Renal cortex interstitium (tissue), 11 donors: Measurements from ENCODE around the gene TOP1. TPM values are rescaled to one million over a fixed set of nuclear protein-coding genes. Genes with fewer than 3 reads are reported as not detected.

Experiments used
- DNase-seq, 11 donors: peaks; one replicate each; pipeline ENCODE4 v3.0.0-alpha.2; 2013; ENCODE audit warnings: low read depth in 9 of 11, low spot score in 4 of 11; ENCODE audit errors: extremely low read depth in 1 of 11
- polyA plus RNA-seq, 3 donors: library from polyadenylated mRNA; unstranded; fragments of 120-200 nt; gene quantifications; one replicate each; pipeline ENCODE4 v1.2.1, GENCODE V29; 2013; ENCODE audit not compliant: insufficient read length in 3 of 3

Gene TOP1
- polyA plus RNA-seq, 3 donors: 102 to 124 (median 115) TPM

- DNase-seq: no peak
Observed at GRCh38 chr20:41150664-41151063, 122.0 kb downstream of the TOP1 start.

DNA sequence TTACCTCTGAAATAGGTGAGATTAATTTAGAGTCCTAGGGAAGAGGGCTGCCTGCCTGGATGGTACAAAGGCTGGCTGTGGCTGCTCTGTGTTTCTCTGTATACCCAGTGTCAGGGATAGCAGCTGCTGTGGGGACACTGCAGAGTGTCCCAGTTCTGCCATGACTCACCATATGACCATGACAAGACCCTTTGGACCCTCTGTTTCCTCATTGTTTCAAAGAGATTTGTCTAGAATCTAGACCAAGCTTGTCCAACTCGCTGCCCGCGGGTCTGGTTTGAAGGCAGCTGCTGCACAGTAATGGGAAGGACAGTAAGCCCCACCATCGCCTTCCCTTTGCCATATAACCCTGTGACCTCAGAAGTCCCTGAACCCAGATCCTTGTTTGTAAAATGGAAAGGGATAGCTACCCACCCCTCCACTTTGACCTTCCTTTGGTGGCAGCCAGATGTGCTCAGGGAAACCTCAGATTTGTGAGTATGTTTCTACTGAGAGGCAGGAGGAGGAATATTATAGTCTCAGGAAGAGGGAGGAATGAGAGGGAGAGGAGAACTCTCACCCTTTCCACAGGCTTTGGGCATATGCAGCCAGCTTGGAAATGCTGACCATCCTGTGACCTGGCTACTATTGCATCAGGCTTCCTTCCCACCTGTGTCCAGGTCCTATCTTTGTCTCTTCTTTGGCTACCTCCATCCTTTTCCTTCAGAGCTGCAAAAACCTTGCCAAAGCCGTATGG is 122.7 kb downstream of the TOP1 start:
- DNase-seq: no peak

GRCh38 chr20:41152108-41152757 is 123.6 kb downstream of the TOP1 start:
- DNase-seq: no peak

GRCh38 chr20:41154436-41155176 is 126.0 kb downstream of the TOP1 start:
- no peak for DNase-seq

- DNase-seq: no peak
Observed at GRCh38 chr20:41155261-41155660, 126.6 kb downstream of the TOP1 start.

DNA sequence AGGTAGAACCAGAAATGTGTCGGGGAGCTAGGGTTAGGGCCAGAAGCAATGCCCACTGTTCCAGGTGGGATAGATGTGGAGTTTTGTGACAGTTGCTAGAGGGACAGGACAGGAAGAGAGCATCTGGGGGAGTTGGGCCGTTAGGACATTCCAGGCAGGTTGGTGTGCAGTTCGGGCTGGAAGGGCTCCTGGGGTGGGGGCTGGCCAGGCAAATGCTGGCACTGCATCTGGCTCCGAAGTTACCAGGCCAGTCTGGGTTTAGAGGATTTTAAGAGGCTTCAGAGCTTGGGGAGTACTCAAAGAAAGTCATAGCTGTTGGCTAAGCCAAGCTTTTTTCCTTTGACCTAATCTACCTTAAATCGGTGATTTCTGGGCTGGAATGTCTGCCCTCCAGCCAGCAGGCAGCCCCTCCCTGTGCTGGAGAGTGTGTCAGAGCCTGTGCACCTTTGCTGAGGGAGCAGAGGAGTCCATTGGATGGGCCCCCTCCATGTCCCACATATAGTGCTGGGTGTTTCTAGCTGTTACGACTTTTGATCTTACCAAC is 129.5 kb downstream of the TOP1 start:
- no peak for DNase-seq

DNA sequence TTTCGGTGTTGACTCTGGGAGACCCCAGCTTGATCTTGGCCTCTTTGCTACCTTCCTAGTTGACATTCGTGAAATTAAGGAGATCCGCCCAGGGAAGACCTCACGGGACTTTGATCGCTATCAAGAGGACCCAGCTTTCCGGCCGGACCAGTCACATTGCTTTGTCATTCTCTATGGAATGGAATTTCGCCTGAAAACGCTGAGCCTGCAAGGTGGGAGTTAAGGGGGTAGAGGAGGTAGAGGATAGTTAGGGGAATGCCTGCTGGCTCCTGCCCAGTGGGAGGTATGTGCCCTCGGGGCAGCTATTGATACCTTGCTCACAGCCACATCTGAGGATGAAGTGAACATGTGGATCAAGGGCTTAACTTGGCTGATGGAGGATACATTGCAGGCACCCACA is 130.9 kb downstream of the TOP1 start:
- no peak for DNase-seq

GRCh38 chr20:41160686-41161085 is 132.1 kb downstream of the TOP1 start:
- no peak for DNase-seq

DNA sequence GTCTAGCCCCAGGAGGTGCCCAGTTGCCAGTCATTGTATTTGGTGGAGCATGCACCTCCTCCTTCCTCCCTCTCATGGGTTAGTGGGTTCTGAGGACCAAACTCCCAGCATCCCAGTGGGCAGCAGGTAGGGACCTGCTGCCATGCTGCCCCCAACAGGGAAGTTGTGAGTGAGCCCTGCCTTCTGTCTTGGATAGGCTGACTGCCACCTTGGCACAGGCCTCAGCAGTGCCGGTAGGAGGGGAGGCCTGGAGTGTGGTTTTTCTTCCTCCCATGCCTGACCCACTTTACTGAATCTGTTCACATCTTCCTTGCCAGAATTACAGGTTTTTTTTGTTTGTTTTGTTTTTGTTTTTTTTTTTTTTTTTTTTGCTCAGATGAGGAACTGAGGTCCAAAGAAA is 133.3 kb downstream of the TOP1 start:
- DNase-seq: no peak

GRCh38 chr20:41162396-41162795 is 133.8 kb downstream of the TOP1 start:
- no peak for DNase-seq

DNA sequence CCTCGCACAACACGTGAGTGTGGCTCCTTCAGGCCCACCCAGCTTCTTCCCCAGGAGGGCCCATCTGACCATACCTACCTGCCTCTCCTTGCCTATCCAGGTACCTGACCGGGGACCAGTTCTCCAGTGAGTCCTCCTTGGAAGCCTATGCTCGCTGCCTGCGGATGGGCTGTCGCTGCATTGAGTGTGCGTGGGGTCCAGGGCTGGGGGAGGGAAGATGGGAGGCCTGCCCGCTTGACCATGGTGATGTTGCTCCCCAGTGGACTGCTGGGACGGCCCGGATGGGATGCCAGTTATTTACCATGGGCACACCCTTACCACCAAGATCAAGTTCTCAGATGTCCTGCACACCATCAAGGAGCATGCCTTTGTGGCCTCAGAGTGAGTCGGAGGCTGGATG is 135.2 kb downstream of the TOP1 start:
- no peak for DNase-seq

DNA sequence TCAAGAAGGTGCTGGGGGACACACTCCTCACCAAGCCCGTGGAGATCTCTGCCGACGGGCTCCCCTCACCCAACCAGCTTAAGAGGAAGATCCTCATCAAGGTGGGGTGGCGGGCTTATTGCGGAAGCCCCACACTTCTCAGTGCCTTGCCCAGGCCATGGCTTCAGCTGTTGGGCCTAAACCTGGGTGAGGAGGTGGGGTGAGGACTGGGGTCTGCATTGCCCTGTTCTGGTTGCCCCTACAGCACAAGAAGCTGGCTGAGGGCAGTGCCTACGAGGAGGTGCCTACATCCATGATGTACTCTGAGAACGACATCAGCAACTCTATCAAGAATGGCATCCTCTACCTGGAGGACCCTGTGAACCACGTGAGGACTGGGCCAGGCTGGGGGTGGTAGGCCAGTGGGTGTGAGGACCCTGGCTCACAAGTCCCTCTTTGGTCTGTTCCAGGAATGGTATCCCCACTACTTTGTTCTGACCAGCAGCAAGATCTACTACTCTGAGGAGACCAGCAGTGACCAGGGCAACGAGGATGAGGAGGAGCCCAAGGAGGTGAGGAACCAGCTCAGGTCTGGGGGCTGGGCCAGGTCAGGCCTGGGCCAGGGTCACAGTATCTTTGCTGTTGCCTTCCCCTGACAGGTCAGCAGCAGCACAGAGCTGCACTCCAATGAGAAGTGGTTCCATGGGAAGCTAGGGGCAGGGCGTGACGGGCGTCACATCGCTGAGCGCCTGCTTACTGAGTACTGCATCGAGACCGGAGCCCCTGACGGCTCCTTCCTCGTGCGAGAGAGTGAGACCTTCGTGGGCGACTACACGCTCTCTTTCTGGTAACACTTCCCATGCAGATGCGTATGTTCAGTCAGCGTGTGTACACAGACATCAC is 136.6 kb downstream of the TOP1 start:
- no peak for DNase-seq

GRCh38 chr20:41166201-41167117 is 137.8 kb downstream of the TOP1 start:
- no peak for DNase-seq

GRCh38 chr20:41167118-41167470 is 138.5 kb downstream of the TOP1 start:
- DNase-seq: no peak

DNA sequence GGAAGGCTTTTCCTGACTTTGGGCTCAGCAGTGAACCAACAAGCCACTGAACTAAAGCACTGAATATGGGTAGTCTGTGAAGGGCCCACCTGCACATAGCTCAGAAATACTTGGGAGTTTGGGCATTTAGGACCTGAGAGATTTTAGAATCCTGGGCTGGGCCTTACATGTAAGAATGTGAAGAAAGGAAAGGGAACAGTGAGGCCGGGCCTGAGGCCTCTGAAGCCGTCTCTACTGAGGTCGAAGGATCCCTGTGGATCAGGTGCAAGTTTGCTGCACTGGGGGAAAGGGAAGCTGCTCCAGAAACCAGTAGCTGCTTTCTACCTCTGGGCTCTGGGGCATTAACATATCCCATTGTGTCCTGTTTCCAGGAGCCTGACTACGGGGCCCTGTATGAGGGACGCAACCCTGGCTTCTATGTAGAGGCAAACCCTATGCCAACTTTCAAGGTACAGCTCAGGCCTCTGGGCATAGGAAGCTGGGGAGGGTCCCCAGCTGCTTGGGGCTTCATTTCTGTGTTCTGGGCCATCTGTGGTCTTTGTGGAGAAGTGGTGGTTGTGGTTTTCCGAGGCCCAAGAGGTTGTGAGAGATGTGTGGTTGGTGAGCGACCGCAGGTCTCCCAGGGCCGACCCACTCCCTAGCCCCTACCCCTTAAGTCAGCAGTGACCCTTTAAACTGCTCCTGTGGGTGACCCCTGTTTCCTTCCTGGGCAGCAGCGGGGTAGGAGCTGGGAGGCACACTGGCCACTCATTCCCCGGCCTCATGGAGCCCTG is 139.0 kb downstream of the TOP1 start:
- DNase-seq: no peak

GRCh38 chr20:41168281-41169161 is 139.9 kb downstream of the TOP1 start:
- no peak for DNase-seq
